Measurements from ENCODE around the gene PDP2. TPM values are rescaled to one million over a fixed set of nuclear protein-coding genes. Genes with fewer than 3 reads are reported as not detected.

The PDP2 gene
- total RNA-seq, 4 donors from 2014 or later: 2.2 to 5.2 (median 4.1) TPM

DNA sequence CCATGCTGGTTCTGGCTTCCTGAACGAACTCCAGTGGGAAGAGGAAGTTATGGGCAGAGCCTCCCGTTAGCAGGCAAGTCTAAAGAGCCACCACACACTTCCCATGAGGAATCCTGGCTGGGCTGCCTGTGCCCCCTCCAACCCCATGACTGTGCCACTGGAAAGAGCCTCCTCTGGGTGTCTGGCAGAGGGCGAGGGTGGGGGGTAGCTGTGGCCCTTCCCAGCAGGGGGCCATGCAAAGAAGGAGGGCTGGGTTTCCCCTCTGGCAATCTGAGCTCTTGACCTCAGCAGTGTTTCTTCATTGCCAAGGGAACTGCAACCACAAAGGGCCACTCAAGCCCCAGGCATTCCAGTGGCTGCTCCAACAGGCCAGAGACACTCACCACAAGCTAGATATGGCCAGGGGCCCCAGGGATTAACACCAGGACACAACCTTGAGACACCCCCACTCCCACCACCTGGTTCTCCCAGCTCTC lies 46.7 kb downstream of the PDP2 start:
- Histone ChIP-seq H3K27me3 (no peaks in the 10 kb centered on the region), H3K27ac (peak overlapping the region; percentile 91 to 99 (median 96)), H3K36me3 (peaks cover 0 to 27% of the 10 kb centered on the region in 2 donors), H3K4me3 (peak overlapping the region in 1 of 4 donors; percentile 79), H3K4me1 (peaks cover 53 to 78% of the 10 kb centered on the region in 2 donors), H3K9me3 (no peaks in the 10 kb centered on the region)
- peak in 1 of 2 donors; percentile 85 for DNase-seq
- intact Hi-C loops (cut with DNase I; ENCODE audit: low total_unique reads) (no loop called here), in situ Hi-C loops (cut with MboI; ENCODE audit: low sequenced_read_pairs in 4 of 4) (no loop called here)
- ATAC-seq: peak in 1 of 2 donors; percentile 9
- TF ChIP-seq, protein P1, sequence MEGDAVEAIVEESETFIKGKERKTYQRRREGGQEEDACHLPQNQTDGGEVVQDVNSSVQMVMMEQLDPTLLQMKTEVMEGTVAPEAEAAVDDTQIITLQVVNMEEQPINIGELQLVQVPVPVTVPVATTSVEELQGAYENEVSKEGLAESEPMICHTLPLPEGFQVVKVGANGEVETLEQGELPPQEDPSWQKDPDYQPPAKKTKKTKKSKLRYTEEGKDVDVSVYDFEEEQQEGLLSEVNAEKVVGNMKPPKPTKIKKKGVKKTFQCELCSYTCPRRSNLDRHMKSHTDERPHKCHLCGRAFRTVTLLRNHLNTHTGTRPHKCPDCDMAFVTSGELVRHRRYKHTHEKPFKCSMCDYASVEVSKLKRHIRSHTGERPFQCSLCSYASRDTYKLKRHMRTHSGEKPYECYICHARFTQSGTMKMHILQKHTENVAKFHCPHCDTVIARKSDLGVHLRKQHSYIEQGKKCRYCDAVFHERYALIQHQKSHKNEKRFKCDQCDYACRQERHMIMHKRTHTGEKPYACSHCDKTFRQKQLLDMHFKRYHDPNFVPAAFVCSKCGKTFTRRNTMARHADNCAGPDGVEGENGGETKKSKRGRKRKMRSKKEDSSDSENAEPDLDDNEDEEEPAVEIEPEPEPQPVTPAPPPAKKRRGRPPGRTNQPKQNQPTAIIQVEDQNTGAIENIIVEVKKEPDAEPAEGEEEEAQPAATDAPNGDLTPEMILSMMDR (IDR thresholded peaks at IDR 0.05 in 4 of 5, conservative IDR thresholded peaks at IDR 0.05 in 1 of 5): no peak

DNA sequence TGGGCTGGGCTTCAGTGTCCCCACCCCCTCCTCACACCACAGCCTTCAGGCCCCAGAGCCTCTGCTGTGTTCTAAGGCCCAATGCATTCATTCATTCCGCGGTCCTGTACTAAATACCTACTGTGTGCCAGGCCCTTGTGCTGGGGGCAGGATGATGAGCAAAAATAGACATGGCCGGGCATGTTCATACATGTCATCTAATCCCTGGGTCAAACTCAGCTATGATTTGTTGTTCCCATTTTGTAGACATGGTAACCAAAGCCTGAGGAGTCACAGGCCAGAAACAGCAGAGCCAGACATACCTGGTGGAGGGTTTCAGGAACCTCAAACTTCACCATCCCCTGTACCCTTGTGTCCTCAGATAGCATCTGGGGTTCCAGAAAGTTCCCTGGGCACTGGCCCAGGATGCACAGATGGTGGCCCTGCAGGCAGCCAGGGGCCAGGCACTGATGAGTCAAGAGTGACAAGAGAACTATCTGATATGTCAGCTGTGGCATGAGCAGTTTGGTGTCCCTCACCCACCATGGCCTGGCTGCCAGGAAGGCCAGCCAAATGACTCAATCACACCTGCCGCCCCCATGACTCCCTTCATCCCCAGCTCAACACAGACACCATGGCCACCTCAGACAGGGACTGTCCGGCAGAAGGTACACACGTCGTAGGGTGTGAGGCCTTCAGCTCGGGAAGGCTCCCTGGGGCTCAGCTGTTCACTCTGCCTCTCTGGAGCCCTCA lies 47.8 kb downstream of the PDP2 start:
- Histone ChIP-seq H3K9me3 (no peaks in the 10 kb centered on the region), H3K36me3 (peaks cover 0 to 29% of the 10 kb centered on the region in 2 donors), H3K27me3 (no peaks in the 10 kb centered on the region), H3K4me3 (no peak overlapping the region), H3K4me1 (peaks cover 54 to 84% of the 10 kb centered on the region in 2 donors), H3K27ac (peak overlapping the region; percentile 91 to 99 (median 96))
- ATAC-seq (peak; percentile 49 to 55), DNase-seq (peak; percentile 92 to 97)
- in situ Hi-C loops (cut with MboI; ENCODE audit: low sequenced_read_pairs in 4 of 4) (no loop called here), intact Hi-C loops (cut with DNase I; ENCODE audit: low total_unique reads) (loop anchor here (1.0 kb wide), 2 partner anchors 28 to 33 kb away; no protein-coding TSS in a partner anchor)
- TF ChIP-seq, protein P1 (IDR thresholded peaks at IDR 0.05 in 4 of 5, conservative IDR thresholded peaks at IDR 0.05 in 1 of 5): no peak
- peak; percentile 49 to 80 for TF ChIP-seq POLR2A (IDR thresholded peaks at IDR 0.05)

DNA sequence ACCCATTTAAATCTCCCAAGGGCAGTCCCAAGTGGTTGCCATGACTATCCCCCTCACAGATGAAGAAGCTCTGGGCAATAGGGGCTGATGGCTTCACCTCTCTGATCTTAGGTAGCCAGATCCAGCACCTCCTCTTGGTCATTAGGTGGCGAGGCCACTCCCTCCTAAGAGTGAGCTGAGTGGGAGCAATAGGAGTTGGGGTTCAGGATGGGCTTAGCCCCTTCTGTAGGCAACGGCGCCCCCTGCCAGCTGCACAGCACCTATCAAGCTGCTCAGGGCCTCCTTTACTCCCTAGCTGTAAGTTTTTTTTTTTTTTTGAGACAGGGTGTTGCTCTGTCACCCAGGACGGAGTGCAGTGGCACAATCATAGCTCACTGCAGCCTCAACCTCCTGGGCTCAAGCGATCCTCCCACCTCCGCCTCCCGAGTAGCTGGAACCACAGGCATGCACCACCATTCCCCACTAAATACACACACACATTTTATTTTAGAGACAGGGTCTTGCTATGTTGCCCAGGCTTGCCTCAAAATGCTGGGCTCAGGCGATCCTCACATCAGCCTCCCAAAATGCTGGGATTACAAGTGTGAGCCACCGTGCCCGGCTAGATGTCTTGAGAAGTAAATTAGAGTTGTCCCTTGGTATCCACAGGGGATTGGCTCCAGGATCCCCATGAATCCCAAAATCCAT lies 48.5 kb downstream of the PDP2 start:
- ATAC-seq: peak; percentile 4 to 10
- intact Hi-C loops (cut with DNase I; ENCODE audit: low total_unique reads): loop anchor here (1.0 kb wide), 2 partner anchors 29 to 34 kb away; no protein-coding TSS in a partner anchor

DNA sequence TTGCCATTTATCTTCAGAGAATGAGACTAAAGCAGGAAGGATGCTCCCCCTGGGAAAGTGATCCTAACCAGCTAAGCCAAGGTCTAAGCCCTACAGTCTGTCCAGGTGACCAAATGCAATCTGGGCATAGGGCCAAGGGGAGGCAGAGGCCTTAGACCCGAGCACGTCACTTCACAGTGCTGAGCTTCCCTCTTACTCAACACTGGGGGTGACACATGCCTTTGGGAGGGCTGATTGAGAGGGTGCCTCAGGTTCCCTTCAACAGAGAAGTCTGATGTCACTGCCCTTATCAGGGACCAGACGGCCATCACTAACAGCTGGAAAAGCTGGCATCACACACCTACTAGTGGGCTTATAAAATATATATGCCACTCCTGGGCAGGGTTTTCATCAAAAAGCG lies 49.9 kb downstream of the PDP2 start:
- Histone ChIP-seq H3K9me3 (no peaks in the 10 kb centered on the region), H3K4me3 (no peak overlapping the region), H3K27me3 (no peaks in the 10 kb centered on the region), H3K36me3 (peaks cover 0 to 13% of the 10 kb centered on the region in 2 donors), H3K4me1 (peaks cover 59 to 72% of the 10 kb centered on the region in 2 donors), H3K27ac (peak overlapping the region; percentile 91 to 99 (median 96))
- DNase-seq (peak in 1 of 2 donors; percentile 84), ATAC-seq (no peak)
- intact Hi-C loops (cut with DNase I; ENCODE audit: low total_unique reads) (no loop called here), in situ Hi-C loops (cut with MboI; ENCODE audit: low sequenced_read_pairs in 4 of 4) (no loop called here)
- peak; percentile 43 to 52 for TF ChIP-seq POLR2A (IDR thresholded peaks at IDR 0.05)
- TF ChIP-seq, protein P1 (IDR thresholded peaks at IDR 0.05 in 4 of 5, conservative IDR thresholded peaks at IDR 0.05 in 1 of 5): no peak

More for the DNA sequence above, 48.5 kb downstream of the PDP2 start:
- Histone ChIP-seq H3K36me3 (peaks cover 0 to 21% of the 10 kb centered on the region in 2 donors), H3K4me1 (peaks cover 59 to 83% of the 10 kb centered on the region in 2 donors), H3K27ac (peak overlapping the region; percentile 91 to 99 (median 96)), H3K4me3 (no peak overlapping the region), H3K27me3 (no peaks in the 10 kb centered on the region), H3K9me3 (no peaks in the 10 kb centered on the region)
- TF ChIP-seq, protein P1 (IDR thresholded peaks at IDR 0.05 in 4 of 5, conservative IDR thresholded peaks at IDR 0.05 in 1 of 5): peak; percentile 41 to 69 (median 62)
- TF ChIP-seq POLR2A (IDR thresholded peaks at IDR 0.05): peak in 1 of 2 donors; percentile 31
- in situ Hi-C loops (cut with MboI; ENCODE audit: low sequenced_read_pairs in 4 of 4): no loop called here
- DNase-seq: peak in 1 of 2 donors; percentile 88
